HFFc6 (cell line): ENCODE data around the gene ACTR3C. TPM values are rescaled to one million over a fixed set of nuclear protein-coding genes. Genes with fewer than 3 reads are reported as not detected.
"Not testable (repeated sequence)": the region's sequence is repeated elsewhere in the genome, so short reads cannot be mapped to it uniquely, and the experiment has no call there.

Source experiments
- DNase-seq: peaks from one replicate; pipeline ENCODE4 v3.0.0-alpha.2; 2018
- H3K27ac Mint-ChIP-seq: 2 replicates; pipeline ENCODE4 v1.8.0; 2020; ENCODE audit warnings: mild to moderate bottlenecking, mixed read lengths
- H3K27me3 Mint-ChIP-seq: 2 replicates; pipeline ENCODE4 v1.8.0; 2021; ENCODE audit warnings: mild to moderate bottlenecking, moderate library complexity, mixed read lengths; ENCODE audit not compliant: insufficient read depth
- H3K36me3 Mint-ChIP-seq: 2 replicates; pipeline ENCODE4 v1.8.0; 2021; ENCODE audit warnings: low read depth, mixed read lengths
- H3K4me1 Mint-ChIP-seq: 2 replicates; pipeline ENCODE4 v1.8.0; 2020; ENCODE audit warnings: low read depth, mixed read lengths
- H3K4me3 Mint-ChIP-seq: 2 replicates; pipeline ENCODE4 v1.8.0; 2020; ENCODE audit warnings: mild to moderate bottlenecking, moderate library complexity, mixed read lengths
- H3K9me3 Mint-ChIP-seq: 2 replicates; pipeline ENCODE4 v1.8.0; 2020; ENCODE audit warnings: mild to moderate bottlenecking, mixed read lengths
- CTCF ChIP-seq: fragments of 200-600 bp; sonication (generic); IDR thresholded peaks from 2 replicates; pipeline ENCODE4 v1.5.0; 2021; ENCODE audit warnings: antibody characterized with exemption, mild to moderate bottlenecking
- total RNA-seq, 6 experiments: library from RNA; stranded (reverse); fragmentation: NEBNext Ultra II Directional; extraction: Animal tissue kit (Norgen Biotek cat#: 25700); gene quantifications; 2 replicates in 1 of 6; 3 replicates in 5 of 6; pipeline ENCODE4 v1.2.3, GENCODE V29; 2021

ACTR3C gene
- total RNA-seq, 6 experiments from 2014 or later: not detected

DNA sequence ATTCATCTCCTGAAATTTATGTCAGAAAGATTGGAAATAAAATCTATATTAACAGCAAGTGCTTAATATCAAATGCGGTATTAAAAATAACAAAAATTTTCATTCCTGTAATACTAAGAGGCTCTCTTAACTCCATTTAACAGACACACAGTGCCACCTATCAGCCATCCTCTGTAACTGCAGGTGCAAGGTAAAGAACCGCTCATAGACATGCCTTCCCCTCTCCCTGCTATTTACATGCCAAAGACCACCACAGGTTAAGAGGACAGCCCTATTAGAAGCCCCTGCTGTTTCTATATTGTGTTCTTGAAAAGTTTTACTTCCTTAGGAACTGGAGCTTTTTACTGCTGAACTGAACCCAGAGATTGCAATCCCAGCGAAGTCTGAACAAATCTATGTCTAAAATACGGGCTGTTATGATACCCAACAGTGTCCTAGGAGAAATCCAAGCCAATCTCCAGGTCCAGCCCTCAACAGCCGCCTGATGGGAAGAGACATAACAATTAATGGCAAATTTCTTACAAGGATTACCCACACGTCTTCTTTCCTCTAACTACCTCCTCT, 47.1 kb downstream of the ACTR3C start:
- not testable (repeated sequence) for H3K4me3 Mint-ChIP-seq, H3K36me3 Mint-ChIP-seq, H3K27ac Mint-ChIP-seq, H3K27me3 Mint-ChIP-seq, H3K4me1 Mint-ChIP-seq, H3K9me3 Mint-ChIP-seq
- peak; percentile 80 for TF ChIP-seq CTCF
- DNase-seq: peak; percentile 2

GRCh38 chr7:150271898-150272297, 51.4 kb downstream of the ACTR3C start:
- DNase-seq, H3K4me1 Mint-ChIP-seq, H3K36me3 Mint-ChIP-seq, H3K27ac Mint-ChIP-seq, H3K4me3 Mint-ChIP-seq, H3K27me3 Mint-ChIP-seq, H3K9me3 Mint-ChIP-seq: not testable (repeated sequence)

DNA sequence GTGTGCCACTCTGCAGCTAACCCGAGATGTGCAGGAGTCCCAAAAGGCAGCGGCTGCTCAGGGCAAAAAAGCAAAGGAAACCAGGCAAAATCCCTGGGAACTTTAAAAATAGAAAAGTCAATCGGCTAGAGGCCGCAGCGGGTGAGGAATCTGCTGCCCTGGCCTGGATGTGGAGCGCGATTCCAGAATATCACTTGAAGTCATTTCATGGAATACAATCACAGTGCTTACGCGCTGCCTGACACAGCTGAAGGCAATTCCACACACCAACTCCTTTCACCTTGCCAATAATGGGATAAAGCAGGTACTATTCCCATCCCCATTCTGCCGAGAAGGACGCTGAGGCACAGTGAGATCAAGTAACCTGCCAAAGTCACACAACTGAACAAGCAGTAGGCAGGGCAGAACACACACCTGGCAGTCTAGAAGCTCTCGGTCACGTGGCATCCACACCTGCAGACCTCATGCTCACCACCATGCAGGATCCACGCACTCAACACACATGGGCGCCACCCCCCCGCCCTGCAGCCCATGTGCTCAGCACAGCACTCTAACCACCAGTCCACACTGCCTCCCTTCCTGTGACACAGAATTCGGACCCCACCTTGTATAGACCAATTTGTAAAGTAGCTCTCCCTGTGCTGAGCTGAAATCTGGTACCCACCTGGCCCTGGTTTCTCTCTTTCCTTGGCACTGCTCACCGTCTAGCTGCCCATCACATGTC, 53.1 kb downstream of the ACTR3C start:
- DNase-seq, H3K27ac Mint-ChIP-seq, H3K4me3 Mint-ChIP-seq, H3K27me3 Mint-ChIP-seq, H3K4me1 Mint-ChIP-seq, H3K36me3 Mint-ChIP-seq, H3K9me3 Mint-ChIP-seq: not testable (repeated sequence)

- not testable (repeated sequence) for H3K4me1 Mint-ChIP-seq, H3K4me3 Mint-ChIP-seq, H3K36me3 Mint-ChIP-seq, H3K27me3 Mint-ChIP-seq, H3K9me3 Mint-ChIP-seq, H3K27ac Mint-ChIP-seq, DNase-seq
These were observed 54.5 kb downstream of the ACTR3C start for GRCh38 chr7:150268798-150269197.

DNA sequence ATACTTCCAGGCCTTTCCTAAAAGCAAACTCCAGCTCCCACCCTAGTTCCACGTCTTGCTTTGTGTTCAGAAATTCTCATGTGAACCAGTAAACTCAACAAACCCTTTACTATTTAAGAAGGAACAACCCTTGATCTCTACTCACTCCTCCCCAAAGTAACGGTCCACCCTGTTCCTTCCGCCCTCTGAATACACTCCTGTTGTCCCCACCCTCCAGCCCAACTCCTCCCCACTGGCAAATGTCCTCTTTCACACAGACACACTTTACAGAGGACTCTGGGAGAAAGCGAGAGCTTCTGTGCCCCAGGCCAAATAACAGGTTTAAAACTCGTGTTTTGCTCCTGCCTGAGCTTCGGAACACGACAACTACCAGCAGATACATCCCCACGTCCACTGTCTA, 55.1 kb downstream of the ACTR3C start:
- H3K36me3 Mint-ChIP-seq, H3K27me3 Mint-ChIP-seq, H3K9me3 Mint-ChIP-seq, H3K4me3 Mint-ChIP-seq, H3K27ac Mint-ChIP-seq, DNase-seq, H3K4me1 Mint-ChIP-seq: not testable (repeated sequence)

DNA sequence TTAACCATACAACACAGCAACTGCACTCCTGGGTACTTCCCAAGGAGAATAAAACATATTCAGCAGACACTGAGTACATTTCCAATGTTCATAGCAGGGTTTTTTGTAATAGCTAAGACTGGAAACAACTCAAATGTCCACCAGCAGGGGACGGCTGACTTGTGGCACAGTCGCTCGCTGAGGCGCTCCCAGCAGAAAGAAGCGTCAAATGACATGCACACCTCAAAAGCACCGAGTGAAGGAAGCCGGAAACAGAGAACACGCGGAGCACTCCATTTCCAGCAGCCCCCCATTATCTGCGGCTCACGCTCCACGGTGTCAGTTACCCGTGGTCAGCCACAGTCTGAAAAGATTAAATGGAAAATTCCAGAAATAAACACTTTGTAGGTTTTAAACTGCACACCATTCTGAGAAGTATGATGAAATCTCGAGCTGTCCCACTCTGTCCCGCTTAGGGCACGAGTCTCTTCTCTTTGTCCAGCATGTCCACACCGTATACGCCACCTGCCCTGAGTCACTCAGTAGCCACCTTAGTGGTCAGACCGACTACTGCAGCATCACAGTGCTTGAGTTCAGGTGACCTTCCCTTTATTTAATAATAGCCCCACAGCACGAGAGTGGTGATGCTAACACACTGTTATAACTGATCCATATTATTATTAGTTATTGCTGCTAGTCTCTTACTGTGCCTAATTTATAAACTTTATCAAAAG, 56.2 kb downstream of the ACTR3C start:
- DNase-seq, H3K4me1 Mint-ChIP-seq, H3K9me3 Mint-ChIP-seq, H3K27me3 Mint-ChIP-seq, H3K27ac Mint-ChIP-seq, H3K4me3 Mint-ChIP-seq, H3K36me3 Mint-ChIP-seq: not testable (repeated sequence)
- TF ChIP-seq CTCF: peak; percentile 26; the same call in 1 of the 2 replicates

- not testable (repeated sequence) for H3K4me3 Mint-ChIP-seq, H3K9me3 Mint-ChIP-seq, DNase-seq, H3K27ac Mint-ChIP-seq, H3K27me3 Mint-ChIP-seq, H3K36me3 Mint-ChIP-seq, H3K4me1 Mint-ChIP-seq
These were observed 60.7 kb downstream of the ACTR3C start for GRCh38 chr7:150262656-150263055.

GRCh38 chr7:150247745-150248144, 75.6 kb downstream of the ACTR3C start:
- H3K27ac Mint-ChIP-seq: not testable (repeated sequence)

GRCh38 chr7:150245208-150245607, 78.1 kb downstream of the ACTR3C start:
- H3K27ac Mint-ChIP-seq, DNase-seq, H3K9me3 Mint-ChIP-seq, H3K27me3 Mint-ChIP-seq, H3K36me3 Mint-ChIP-seq, H3K4me1 Mint-ChIP-seq, H3K4me3 Mint-ChIP-seq: not testable (repeated sequence)

More at GRCh38 chr7:150247745-150248144, 75.6 kb downstream of the ACTR3C start:
- H3K36me3 Mint-ChIP-seq, H3K4me1 Mint-ChIP-seq, DNase-seq, H3K27me3 Mint-ChIP-seq, H3K9me3 Mint-ChIP-seq, H3K4me3 Mint-ChIP-seq: not testable (repeated sequence)

- H3K36me3 Mint-ChIP-seq, H3K9me3 Mint-ChIP-seq, DNase-seq, H3K27me3 Mint-ChIP-seq, H3K27ac Mint-ChIP-seq, H3K4me1 Mint-ChIP-seq, H3K4me3 Mint-ChIP-seq: not testable (repeated sequence)
These were observed 80.4 kb downstream of the ACTR3C start for GRCh38 chr7:150242935-150243334.

- not testable (repeated sequence) for DNase-seq, H3K27me3 Mint-ChIP-seq, H3K9me3 Mint-ChIP-seq, H3K27ac Mint-ChIP-seq, H3K36me3 Mint-ChIP-seq, H3K4me3 Mint-ChIP-seq, H3K4me1 Mint-ChIP-seq
These were observed 97.9 kb downstream of the ACTR3C start for GRCh38 chr7:150225444-150225843.
